SK-N-SH treated with all-trans-retinoic acid at 6 μM for 48 hours (cell line): ENCODE measurements around the gene MRPL34.

Experiments used
- ATAC-seq: fragments of 200-7000 bp; cut with Tn5 transposase; 3 replicates; pipeline ENCODE4 v1.9.1; 2020; ENCODE audit warnings: mild to moderate bottlenecking, moderate library complexity
- ARNTL ChIP-seq: fragments of 450-650 bp; formaldehyde crosslinking; IDR thresholded peaks from 2 replicates; pipeline ENCODE4 v1.5.0; 2020; ENCODE audit warnings: low read depth, mild to moderate bottlenecking, moderate library complexity, borderline replicate concordance
- BACH2 ChIP-seq: fragments of 250-450 bp; sonication (Bioruptor Pico); IDR thresholded peaks from 2 replicates; pipeline ENCODE4 v1.9.0; 2021; ENCODE audit warnings: mild to moderate bottlenecking, borderline replicate concordance
- CREB5 ChIP-seq: fragments of 250-450 bp; sonication (Bioruptor Pico); IDR thresholded peaks from 2 replicates; pipeline ENCODE4 v1.5.1; 2020; ENCODE audit warnings: low read depth, mild to moderate bottlenecking, moderate library complexity
- CSDC2 ChIP-seq: fragments of 250-450 bp; sonication (Bioruptor Pico); IDR thresholded peaks from 2 replicates; pipeline ENCODE4 v1.5.0; 2020; ENCODE audit warnings: mild to moderate bottlenecking, moderate library complexity
- ESRRG ChIP-seq: fragments of 250-450 bp; sonication (Bioruptor Pico); IDR thresholded peaks from 2 replicates; pipeline ENCODE4 v1.6.1; 2021; ENCODE audit warnings: mild to moderate bottlenecking
- GLIS3 ChIP-seq: fragments of 250-450 bp; sonication (Bioruptor Pico); IDR thresholded peaks from 2 replicates; pipeline ENCODE4 v1.5.0; 2020; ENCODE audit warnings: mild to moderate bottlenecking, moderate library complexity
- ISL1 ChIP-seq: fragments of 250-450 bp; sonication (Bioruptor Pico); IDR thresholded peaks from 2 replicates; pipeline ENCODE4 v2.1.2; 2022; ENCODE audit warnings: mild to moderate bottlenecking, moderate library complexity
- POU6F1 ChIP-seq: fragments of 250-450 bp; sonication (Bioruptor Pico); IDR thresholded peaks from 2 replicates; pipeline ENCODE4 v1.8.0; 2021; ENCODE audit warnings: low read depth, mild to moderate bottlenecking, moderate library complexity, borderline replicate concordance
- PPARA ChIP-seq: fragments of 250-450 bp; sonication (Bioruptor Pico); IDR thresholded peaks from 2 replicates; pipeline ENCODE4 v1.5.0; 2020; ENCODE audit warnings: mild to moderate bottlenecking, borderline replicate concordance
- RARB ChIP-seq: fragments of 250-450 bp; sonication (Bioruptor Pico); IDR thresholded peaks from 2 replicates; pipeline ENCODE4 v1.8.0; 2021; ENCODE audit warnings: mild to moderate bottlenecking, moderate library complexity
- SNAI2 ChIP-seq: fragments of 250-450 bp; sonication (Bioruptor Pico); IDR thresholded peaks from 2 replicates; pipeline ENCODE4 v1.5.0; 2020; ENCODE audit warnings: mild to moderate bottlenecking, moderate library complexity
- TOX ChIP-seq: fragments of 250-450 bp; sonication (Bioruptor Pico); IDR thresholded peaks from 2 replicates; pipeline ENCODE4 v1.8.0; 2021; ENCODE audit warnings: mild to moderate bottlenecking, moderate library complexity, borderline replicate concordance
- ZFP3 ChIP-seq: fragments of 250-450 bp; sonication (Bioruptor Pico); IDR thresholded peaks from 2 replicates; pipeline ENCODE4 v1.5.0; 2020; ENCODE audit warnings: mild to moderate bottlenecking, moderate library complexity
- ZFP30 ChIP-seq: fragments of 450-650 bp; formaldehyde crosslinking; IDR thresholded peaks from 2 replicates; pipeline ENCODE4 v1.5.0; 2022; ENCODE audit warnings: mild to moderate bottlenecking, moderate library complexity
- ZNF565 ChIP-seq: fragments of 450-650 bp; formaldehyde crosslinking; conservative IDR thresholded peaks from 2 replicates; pipeline ENCODE4 v1.5.0; 2020; ENCODE audit warnings: low read depth, mild to moderate bottlenecking, moderate library complexity
- ZNF70 ChIP-seq: fragments of 450-650 bp; formaldehyde crosslinking; IDR thresholded peaks from 2 replicates; pipeline ENCODE4 v1.5.0; 2020; ENCODE audit warnings: mild to moderate bottlenecking, moderate library complexity
- ZNF8 ChIP-seq: fragments of 450-650 bp; formaldehyde crosslinking; IDR thresholded peaks from 2 replicates; pipeline ENCODE4 v1.5.0; 2020; ENCODE audit warnings: mild to moderate bottlenecking, moderate library complexity
- TF ChIP-seq, protein P1 (sequence below): fragments of 250-450 bp; sonication (Bioruptor Pico); IDR thresholded peaks from 2 replicates; pipeline ENCODE4 v1.8.0; 2020; ENCODE audit warnings: mild to moderate bottlenecking, moderate library complexity, borderline replicate concordance
- TF ChIP-seq, protein P2 (sequence below): fragments of 250-450 bp; sonication (Bioruptor Pico); IDR thresholded peaks from 2 replicates; pipeline ENCODE4 v1.5.1; 2021; ENCODE audit warnings: mild to moderate bottlenecking, moderate library complexity
- TF ChIP-seq, protein P3 (sequence below): fragments of 250-450 bp; sonication (Bioruptor Pico); IDR thresholded peaks from 2 replicates; pipeline ENCODE4 v1.5.0; 2020; ENCODE audit warnings: mild to moderate bottlenecking, moderate library complexity

MRPL34 gene

GRCh38 chr19:17338433-17339078 is 32.9 kb downstream of the MRPL34 start:
- ATAC-seq, result no peak
- TF ChIP-seq ZNF565 (CRISPR knock-in tag), result no peak
- no peak for TF ChIP-seq GLIS3
- TF ChIP-seq ARNTL, result no peak
- TF ChIP-seq POU6F1 (CRISPR knock-in tag), result no peak
- TF ChIP-seq ZFP3 (CRISPR knock-in tag), result no peak
- TF ChIP-seq RARB (CRISPR knock-in tag), result no peak
- no peak for TF ChIP-seq ESRRG (CRISPR knock-in tag)
- TF ChIP-seq PPARA (CRISPR knock-in tag), result no peak
- TF ChIP-seq, all 23 proteins: peak for 0

GRCh38 chr19:17339088-17339741 is 33.5 kb downstream of the MRPL34 start:
- ATAC-seq, result no peak
- TF ChIP-seq PPARA (CRISPR knock-in tag) (no peak), ZNF70 (CRISPR knock-in tag) (no peak), ZFP30 (no peak), ZNF565 (CRISPR knock-in tag) (no peak), CREB5 (CRISPR knock-in tag) (no peak), RARB (CRISPR knock-in tag) (no peak), ZNF8 (CRISPR knock-in tag) (no peak), TOX (CRISPR knock-in tag) (no peak), CSDC2 (no peak), POU6F1 (CRISPR knock-in tag) (no peak), SNAI2 (CRISPR knock-in tag) (no peak), BACH2 (CRISPR knock-in tag) (no peak), ISL1 (CRISPR knock-in tag) (no peak), GLIS3 (no peak), ARNTL (no peak)
- TF ChIP-seq, protein P1, sequence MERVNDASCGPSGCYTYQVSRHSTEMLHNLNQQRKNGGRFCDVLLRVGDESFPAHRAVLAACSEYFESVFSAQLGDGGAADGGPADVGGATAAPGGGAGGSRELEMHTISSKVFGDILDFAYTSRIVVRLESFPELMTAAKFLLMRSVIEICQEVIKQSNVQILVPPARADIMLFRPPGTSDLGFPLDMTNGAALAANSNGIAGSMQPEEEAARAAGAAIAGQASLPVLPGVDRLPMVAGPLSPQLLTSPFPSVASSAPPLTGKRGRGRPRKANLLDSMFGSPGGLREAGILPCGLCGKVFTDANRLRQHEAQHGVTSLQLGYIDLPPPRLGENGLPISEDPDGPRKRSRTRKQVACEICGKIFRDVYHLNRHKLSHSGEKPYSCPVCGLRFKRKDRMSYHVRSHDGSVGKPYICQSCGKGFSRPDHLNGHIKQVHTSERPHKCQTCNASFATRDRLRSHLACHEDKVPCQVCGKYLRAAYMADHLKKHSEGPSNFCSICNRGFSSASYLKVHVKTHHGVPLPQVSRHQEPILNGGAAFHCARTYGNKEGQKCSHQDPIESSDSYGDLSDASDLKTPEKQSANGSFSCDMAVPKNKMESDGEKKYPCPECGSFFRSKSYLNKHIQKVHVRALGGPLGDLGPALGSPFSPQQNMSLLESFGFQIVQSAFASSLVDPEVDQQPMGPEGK (CRISPR knock-in tag), result no peak
- TF ChIP-seq, protein P2, sequence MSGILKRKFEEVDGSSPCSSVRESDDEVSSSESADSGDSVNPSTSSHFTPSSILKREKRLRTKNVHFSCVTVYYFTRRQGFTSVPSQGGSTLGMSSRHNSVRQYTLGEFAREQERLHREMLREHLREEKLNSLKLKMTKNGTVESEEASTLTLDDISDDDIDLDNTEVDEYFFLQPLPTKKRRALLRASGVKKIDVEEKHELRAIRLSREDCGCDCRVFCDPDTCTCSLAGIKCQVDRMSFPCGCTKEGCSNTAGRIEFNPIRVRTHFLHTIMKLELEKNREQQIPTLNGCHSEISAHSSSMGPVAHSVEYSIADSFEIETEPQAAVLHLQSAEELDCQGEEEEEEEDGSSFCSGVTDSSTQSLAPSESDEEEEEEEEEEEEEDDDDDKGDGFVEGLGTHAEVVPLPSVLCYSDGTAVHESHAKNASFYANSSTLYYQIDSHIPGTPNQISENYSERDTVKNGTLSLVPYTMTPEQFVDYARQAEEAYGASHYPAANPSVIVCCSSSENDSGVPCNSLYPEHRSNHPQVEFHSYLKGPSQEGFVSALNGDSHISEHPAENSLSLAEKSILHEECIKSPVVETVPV (CRISPR knock-in tag), result no peak
- TF ChIP-seq, protein P3, sequence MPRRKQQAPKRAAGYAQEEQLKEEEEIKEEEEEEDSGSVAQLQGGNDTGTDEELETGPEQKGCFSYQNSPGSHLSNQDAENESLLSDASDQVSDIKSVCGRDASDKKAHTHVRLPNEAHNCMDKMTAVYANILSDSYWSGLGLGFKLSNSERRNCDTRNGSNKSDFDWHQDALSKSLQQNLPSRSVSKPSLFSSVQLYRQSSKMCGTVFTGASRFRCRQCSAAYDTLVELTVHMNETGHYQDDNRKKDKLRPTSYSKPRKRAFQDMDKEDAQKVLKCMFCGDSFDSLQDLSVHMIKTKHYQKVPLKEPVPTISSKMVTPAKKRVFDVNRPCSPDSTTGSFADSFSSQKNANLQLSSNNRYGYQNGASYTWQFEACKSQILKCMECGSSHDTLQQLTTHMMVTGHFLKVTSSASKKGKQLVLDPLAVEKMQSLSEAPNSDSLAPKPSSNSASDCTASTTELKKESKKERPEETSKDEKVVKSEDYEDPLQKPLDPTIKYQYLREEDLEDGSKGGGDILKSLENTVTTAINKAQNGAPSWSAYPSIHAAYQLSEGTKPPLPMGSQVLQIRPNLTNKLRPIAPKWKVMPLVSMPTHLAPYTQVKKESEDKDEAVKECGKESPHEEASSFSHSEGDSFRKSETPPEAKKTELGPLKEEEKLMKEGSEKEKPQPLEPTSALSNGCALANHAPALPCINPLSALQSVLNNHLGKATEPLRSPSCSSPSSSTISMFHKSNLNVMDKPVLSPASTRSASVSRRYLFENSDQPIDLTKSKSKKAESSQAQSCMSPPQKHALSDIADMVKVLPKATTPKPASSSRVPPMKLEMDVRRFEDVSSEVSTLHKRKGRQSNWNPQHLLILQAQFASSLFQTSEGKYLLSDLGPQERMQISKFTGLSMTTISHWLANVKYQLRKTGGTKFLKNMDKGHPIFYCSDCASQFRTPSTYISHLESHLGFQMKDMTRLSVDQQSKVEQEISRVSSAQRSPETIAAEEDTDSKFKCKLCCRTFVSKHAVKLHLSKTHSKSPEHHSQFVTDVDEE (CRISPR knock-in tag), result no peak
